ENCODE measurements around the gene BRINP2.

GRCh38 chr1:177286396-177286795 is 115.6 kb downstream of the BRINP2 start:
- TF ChIP-seq ZBTB7A (IDR thresholded peaks at IDR 0.05; ENCODE audit: low read depth) (no peak), TAF1 (IDR thresholded peaks at IDR 0.05; ENCODE audit: low read depth) (no peak), FOXM1 (IDR thresholded peaks at IDR 0.05; ENCODE audit: borderline replicate concordance, low read depth) (no peak), REST (IDR thresholded peaks at IDR 0.05; ENCODE audit: low read depth) (no peak), EP300 (IDR thresholded peaks at IDR 0.05; ENCODE audit: borderline replicate concordance) (no peak), USF1 (IDR thresholded peaks at IDR 0.05) (no peak)
